Measurements from ENCODE around the gene NDFIP2. TPM values are rescaled to one million over a fixed set of nuclear protein-coding genes. Genes with fewer than 3 reads are reported as not detected.

The NDFIP2 gene
- polyA plus RNA-seq, 2 of the 4 experiments (the other 2 are of a cell fraction): 23.2 to 39.9 TPM

DNA sequence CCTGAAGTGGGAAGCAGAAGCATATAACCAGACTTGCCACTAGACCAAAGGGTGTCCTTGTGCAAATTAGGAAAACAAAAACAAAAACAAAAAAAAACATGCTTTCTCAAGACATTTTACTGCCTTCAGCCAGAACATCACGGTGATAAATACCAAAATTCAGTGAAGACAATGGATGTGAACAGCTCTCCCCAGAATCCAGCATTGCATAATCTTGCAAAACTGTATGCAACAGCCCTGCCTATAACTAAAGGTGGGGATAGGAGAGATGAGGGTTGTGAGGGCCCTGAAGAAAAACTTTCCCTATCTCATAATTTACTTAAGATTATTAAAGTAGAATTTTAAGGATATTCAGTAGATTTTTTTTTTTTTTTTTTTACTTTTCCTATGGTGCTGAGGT lies 24.9 kb upstream of the NDFIP2 start:
- TF ChIP-seq NFE2L2 (conservative IDR thresholded peaks at IDR 0.05; ENCODE audit: low read length) (no peak), POLR2AphosphoS2 (conservative IDR thresholded peaks at IDR 0.05; ENCODE audit: low read length) (no peak), ZSCAN20 (CRISPR knock-in tag; IDR thresholded peaks at IDR 0.05) (no peak), MAZ (IDR thresholded peaks at IDR 0.05; ENCODE audit: borderline replicate concordance, low read depth, low read length) (no peak)
- TF ChIP-seq, protein P1, sequence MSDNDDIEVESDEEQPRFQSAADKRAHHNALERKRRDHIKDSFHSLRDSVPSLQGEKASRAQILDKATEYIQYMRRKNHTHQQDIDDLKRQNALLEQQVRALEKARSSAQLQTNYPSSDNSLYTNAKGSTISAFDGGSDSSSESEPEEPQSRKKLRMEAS (IDR thresholded peaks at IDR 0.05): no peak
- TF ChIP-seq, protein P2, sequence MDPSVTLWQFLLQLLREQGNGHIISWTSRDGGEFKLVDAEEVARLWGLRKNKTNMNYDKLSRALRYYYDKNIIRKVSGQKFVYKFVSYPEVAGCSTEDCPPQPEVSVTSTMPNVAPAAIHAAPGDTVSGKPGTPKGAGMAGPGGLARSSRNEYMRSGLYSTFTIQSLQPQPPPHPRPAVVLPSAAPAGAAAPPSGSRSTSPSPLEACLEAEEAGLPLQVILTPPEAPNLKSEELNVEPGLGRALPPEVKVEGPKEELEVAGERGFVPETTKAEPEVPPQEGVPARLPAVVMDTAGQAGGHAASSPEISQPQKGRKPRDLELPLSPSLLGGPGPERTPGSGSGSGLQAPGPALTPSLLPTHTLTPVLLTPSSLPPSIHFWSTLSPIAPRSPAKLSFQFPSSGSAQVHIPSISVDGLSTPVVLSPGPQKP (IDR thresholded peaks at IDR 0.05; ENCODE audit: low read depth, low read length): no peak
- ATAC-seq (no peak), FAIRE-seq (no peak), DNase-seq (ENCODE audit: low read depth in 1 of 2, low spot score in 1 of 2) (no peak)
- Histone ChIP-seq H3K4me3 (no peak overlapping the region), H3K4me1 (peaks cover 7% of the 10 kb centered on the region; the same call in 1 of the 3 replicates), H3K4me2 (no peak overlapping the region), H3K27ac (no peak overlapping the region), H3K9me3 (no peaks in the 10 kb centered on the region)
- 85% methylated on average over 1 of the region's 1 CpG for WGBS (ENCODE audit: missing lambda C conversion rate)
- CTCF ChIA-PET: interaction anchor here (1.2 kb wide), 1 partner anchor 10 kb away, joined by 3 read pairs; no protein-coding TSS in a partner anchor
- POLR2A ChIA-PET: no interaction called here

DNA sequence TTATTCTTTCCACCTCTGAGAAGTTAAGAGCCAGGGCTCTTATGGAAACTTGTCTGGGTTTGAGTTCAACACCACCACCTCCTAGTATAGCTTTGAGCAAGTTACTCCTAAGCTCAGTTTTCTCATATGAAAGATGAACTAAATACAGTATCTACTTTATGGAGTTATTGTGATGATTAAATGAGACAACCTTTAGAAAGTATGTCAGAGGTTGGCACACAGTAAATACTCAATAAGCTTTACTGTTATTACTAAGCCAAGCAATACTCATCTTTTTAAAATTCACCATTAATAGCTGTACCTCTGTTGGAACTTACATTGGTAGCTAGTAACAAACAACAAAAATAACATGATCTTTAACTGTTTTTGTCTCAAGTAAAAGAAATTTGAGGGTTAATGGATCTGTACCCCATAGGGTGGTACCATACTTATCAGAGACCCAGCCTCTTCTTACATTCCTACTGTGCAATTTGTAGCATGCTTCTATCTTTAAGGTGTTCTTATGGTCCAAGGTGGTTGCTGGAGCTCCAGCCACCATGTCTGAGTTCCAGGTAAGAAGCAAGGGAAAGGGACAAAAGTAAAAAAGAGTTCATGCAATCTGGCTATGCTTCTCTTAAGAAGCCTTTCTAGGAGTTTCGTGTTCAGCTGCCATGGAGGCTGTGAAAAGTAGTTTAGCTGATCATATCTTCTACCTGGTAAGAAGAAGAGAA lies 24.1 kb upstream of the NDFIP2 start:
- peaks cover 1% of the 10 kb centered on the region; the same call in 1 of the 3 replicates for H3K4me1 ChIP-seq
- WGBS (ENCODE audit: missing lambda C conversion rate): 31% methylated on average over 1 of the region's 1 CpG
- POLR2A ChIA-PET: interaction anchor here (0.6 kb wide), 1 partner anchor 24 kb away, joined by 3 read pairs; the partner anchor contains the start of gene NDFIP2
- no peak for ATAC-seq
- no peak overlapping the region for H3K4me3 ChIP-seq
- TF ChIP-seq NFE2L2 (conservative IDR thresholded peaks at IDR 0.05; ENCODE audit: low read length) (no peak), NPAS2 (CRISPR knock-in tag; IDR thresholded peaks at IDR 0.05; ENCODE audit: borderline replicate concordance) (no peak), SMC3 (IDR thresholded peaks at IDR 0.05) (no peak), JUNB (IDR thresholded peaks at IDR 0.05) (no peak), MYC (IDR thresholded peaks at IDR 0.05; ENCODE audit: borderline replicate concordance, low read length) (no peak), GATA3 (IDR thresholded peaks at IDR 0.05; ENCODE audit: borderline replicate concordance) (no peak), RARB (CRISPR knock-in tag; IDR thresholded peaks at IDR 0.05) (no peak), MAZ (IDR thresholded peaks at IDR 0.05; ENCODE audit: borderline replicate concordance, low read depth, low read length) (no peak), EHF (CRISPR knock-in tag; IDR thresholded peaks at IDR 0.05) (no peak), CHD2 (IDR thresholded peaks at IDR 0.05; ENCODE audit: low read length, partially characterized antibody) (no peak), ESRRA (IDR thresholded peaks at IDR 0.05; ENCODE audit: borderline replicate concordance, low read length) (no peak), RCOR1 (IDR thresholded peaks at IDR 0.05; ENCODE audit: low read depth, low read length) (no peak), CEBPB (IDR thresholded peaks at IDR 0.05) (no peak), CBX2 (IDR thresholded peaks at IDR 0.05; ENCODE audit: borderline replicate concordance, low read depth) (no peak), HOXA7 (CRISPR knock-in tag; IDR thresholded peaks at IDR 0.05) (no peak), FOSB (CRISPR knock-in tag; IDR thresholded peaks at IDR 0.05) (no peak)
- TF ChIP-seq, protein P3, sequence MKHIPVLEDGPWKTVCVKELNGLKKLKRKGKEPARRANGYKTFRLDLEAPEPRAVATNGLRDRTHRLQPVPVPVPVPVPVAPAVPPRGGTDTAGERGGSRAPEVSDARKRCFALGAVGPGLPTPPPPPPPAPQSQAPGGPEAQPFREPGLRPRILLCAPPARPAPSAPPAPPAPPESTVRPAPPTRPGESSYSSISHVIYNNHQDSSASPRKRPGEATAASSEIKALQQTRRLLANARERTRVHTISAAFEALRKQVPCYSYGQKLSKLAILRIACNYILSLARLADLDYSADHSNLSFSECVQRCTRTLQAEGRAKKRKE (CRISPR knock-in tag; IDR thresholded peaks at IDR 0.05; ENCODE audit: low read depth): no peak
- TF ChIP-seq, protein P4, sequence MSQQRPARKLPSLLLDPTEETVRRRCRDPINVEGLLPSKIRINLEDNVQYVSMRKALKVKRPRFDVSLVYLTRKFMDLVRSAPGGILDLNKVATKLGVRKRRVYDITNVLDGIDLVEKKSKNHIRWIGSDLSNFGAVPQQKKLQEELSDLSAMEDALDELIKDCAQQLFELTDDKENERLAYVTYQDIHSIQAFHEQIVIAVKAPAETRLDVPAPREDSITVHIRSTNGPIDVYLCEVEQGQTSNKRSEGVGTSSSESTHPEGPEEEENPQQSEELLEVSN (IDR thresholded peaks at IDR 0.05; ENCODE audit: borderline replicate concordance, low read depth): no peak
- TF ChIP-seq, protein P5, sequence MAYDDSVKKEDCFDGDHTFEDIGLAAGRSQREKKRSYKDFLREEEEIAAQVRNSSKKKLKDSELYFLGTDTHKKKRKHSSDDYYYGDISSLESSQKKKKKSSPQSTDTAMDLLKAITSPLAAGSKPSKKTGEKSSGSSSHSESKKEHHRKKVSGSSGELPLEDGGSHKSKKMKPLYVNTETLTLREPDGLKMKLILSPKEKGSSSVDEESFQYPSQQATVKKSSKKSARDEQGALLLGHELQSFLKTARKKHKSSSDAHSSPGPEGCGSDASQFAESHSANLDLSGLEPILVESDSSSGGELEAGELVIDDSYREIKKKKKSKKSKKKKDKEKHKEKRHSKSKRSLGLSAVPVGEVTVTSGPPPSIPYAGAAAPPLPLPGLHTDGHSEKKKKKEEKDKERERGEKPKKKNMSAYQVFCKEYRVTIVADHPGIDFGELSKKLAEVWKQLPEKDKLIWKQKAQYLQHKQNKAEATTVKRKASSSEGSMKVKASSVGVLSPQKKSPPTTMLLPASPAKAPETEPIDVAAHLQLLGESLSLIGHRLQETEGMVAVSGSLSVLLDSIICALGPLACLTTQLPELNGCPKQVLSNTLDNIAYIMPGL (CRISPR knock-in tag; IDR thresholded peaks at IDR 0.05; ENCODE audit: borderline replicate concordance): no peak
- TF ChIP-seq, protein P1 (IDR thresholded peaks at IDR 0.05): no peak
- H3K4me2 ChIP-seq: no peak overlapping the region
- no peaks in the 10 kb centered on the region for H3K9me3 ChIP-seq
- no peak overlapping the region for H3K27ac ChIP-seq
- no peak for FAIRE-seq
- DNase-seq (ENCODE audit: low read depth in 1 of 2, low spot score in 1 of 2): no peak
- CTCF ChIA-PET: no interaction called here

Data from A549 (cell line).